NCI-H345 treated with DMSO at 0.1 percent for 48 hours (cell line): ENCODE measurements around the gene CRAMP1.
"Not testable (repeated sequence)": the region's sequence is repeated elsewhere in the genome, so short reads cannot be mapped to it uniquely, and the experiment has no call there.

Source experiments
- DNase-seq: peaks from one replicate; lab custom pipeline; 2025; ENCODE audit not compliant: unreplicated experiment; lab: John Stamatoyannopoulos, UW

The CRAMP1 gene

GRCh38 chr16:1677942-1678499 is 65.9 kb downstream of the CRAMP1 start, which contains the start of gene JPT2:
JPT2 (plus strand) TSS chr16:1678279; CDS start chr16:1678313, 34 bp downstream.
- peak; percentile 80 for DNase-seq

DNA sequence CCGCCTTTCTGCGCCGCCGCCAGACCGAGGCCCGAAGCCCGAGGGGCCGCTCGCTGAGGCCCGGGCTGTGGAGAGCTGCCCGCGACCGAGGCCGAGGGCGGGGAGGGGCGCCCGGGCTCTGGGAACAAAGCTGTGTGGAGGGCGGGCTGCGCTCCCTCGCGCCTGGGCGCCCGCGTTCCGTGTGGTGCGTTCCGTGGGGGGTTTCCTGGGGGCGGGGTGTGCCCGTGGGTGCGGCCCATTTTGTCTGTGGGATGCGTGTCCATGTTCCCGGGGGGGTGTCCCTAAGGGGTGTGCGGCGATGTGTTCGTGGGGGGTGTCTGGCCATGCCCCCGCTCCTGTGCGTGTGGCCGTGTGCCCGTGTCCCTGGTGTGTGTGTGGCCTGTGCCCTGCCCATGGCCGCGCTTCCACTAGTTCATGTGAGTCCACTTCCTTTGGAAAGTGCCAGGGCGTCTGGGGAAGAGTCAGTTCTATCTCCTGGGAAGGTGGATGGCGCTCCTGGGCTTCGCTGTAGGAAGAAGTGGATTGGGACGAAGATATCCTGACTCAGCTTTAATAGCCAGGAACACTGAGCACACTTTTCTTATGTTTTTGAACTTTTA is 66.4 kb downstream of the CRAMP1 start:
- no peak for DNase-seq

DNA sequence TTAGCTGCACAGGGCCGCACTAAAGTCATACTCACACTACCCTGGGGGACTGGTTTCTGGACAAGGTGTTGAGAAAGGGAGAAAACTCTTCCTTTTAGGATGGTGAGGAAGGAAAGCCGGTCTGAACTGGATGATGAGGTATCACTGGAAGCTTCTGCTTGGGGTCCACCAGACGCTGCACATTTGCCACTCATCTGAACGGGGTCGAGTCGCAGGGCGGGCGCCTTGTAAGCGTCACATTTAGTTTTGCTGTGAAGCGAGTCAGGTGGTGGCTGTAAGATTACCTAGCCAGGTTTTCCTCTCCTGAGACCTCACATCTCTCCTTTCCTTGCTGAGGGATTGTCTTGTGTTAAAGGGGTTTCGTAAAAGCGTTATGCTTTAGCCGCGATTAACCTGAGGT is 68.2 kb downstream of the CRAMP1 start:
- DNase-seq = no peak

DNA sequence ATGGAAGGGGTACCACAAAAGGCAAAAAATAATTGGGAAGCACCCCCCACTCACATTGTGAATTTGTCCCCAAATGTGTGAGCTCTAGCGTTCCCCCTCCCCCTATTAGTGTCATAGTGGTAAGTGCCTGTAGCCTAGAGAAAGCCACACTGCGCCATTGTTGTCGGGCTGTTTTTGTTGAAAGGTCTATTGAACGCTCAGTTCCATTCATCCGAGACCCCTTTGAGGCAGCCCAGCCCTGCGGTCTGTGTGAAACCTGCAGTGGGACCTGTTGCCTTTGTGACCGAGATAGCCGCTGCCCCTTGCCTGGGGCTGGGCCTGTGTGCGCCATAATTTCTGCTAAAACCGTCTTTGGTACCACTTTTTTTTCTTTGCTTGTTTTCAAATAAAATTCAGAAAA is 68.9 kb downstream of the CRAMP1 start:
- DNase-seq = no peak

GRCh38 chr16:1687427-1688316 is 75.5 kb downstream of the CRAMP1 start:
- DNase-seq = no peak

DNA sequence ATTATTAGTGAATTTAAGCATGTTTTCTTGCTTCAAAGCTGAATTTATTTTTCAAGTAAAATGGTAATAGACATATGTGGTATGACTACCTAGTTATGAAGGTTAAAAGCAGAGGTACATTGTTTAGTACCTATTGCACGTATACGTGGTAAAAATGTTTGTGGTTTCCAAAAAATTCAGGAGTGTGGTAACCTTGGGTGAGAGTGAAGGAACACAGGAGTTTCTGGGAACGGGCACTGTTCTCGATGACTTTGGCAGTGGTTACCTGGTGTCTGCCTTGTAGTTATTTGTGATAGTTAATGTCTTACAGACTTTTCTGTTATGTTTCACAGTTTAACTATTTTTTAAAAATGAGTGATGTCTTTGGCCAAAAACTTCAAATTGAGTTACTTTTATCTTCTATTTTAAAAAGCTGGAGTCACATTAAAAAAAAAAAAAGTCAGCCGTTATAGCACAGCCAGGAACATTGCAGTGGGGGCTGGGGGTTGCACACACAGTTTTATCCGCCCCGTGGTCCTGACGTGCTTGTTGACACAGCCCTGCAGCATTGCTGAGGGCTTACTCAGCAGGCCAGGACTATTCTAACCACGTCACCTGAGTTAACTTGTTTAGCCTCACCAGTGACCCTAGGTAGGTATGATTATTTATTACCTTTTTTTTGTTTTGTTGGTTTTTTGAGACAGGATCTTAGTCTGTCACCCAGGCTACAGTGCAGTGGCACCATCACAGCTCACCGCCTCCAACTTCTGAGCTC is 76.8 kb downstream of the CRAMP1 start:
- no peak for DNase-seq

DNA sequence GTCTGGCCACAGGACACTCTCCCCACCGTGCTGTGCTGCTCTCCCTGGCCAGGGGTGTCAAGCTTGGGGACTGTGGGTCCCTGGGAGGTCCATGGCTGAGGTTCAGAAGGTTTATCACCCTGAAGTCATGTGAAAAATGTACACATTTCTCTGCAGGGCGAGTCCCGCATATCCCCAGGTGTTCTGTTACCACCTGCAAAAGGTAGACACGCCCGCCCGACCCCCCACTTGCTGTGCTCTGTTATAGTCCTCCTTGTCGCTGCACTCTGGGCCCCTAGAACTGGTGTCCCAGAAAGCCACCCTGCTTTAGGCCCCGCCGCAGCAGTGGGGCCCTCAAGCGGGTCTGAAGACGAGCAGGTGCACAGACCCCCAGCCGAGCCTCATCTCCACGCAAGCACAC is 77.7 kb downstream of the CRAMP1 start:
- DNase-seq = no peak

DNA sequence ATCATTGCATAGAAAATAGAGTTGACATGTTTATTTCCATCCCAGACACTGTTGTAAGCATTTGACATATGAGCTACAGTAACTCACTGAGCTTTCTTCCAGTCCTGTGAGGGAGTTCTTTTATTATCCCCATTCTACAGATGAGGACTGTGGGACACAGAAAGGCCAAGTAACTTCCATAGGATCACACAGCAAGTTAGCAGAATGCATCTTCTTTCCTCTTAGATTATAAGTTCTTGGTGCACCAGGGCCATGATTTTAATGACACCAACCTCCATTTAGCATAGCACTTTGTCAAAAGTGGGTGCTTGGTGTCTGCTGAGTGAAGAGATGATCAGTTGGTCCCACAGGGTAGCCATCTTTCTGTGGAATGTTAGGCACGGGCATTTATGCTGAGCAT is 78.7 kb downstream of the CRAMP1 start:
- DNase-seq = no peak

GRCh38 chr16:1691276-1691675 is 79.1 kb downstream of the CRAMP1 start:
- DNase-seq = no peak

DNA sequence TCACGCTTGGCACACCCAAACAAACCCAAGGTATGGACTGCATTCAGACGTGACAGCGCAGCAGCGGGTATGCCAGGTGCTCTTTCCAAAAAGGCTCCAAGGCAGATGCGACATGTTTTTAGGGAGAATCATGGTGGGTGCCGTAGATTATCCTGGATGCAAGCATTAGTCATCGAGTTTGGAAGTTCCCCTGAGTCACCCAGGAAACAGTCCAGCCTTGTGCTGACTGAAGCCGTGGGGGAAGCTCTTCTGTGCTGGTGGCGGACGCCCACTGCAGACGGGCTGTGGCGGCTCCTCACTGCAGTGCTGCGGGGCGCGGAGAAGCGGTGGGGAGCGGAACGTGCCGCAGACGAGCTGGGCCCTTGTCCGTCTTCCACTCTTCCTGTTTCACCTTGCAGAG is 79.8 kb downstream of the CRAMP1 start:
- DNase-seq = no peak

- DNase-seq = no peak
These were observed 84.7 kb downstream of the CRAMP1 start for GRCh38 chr16:1696863-1697262.

GRCh38 chr16:1698680-1699079 is 86.5 kb downstream of the CRAMP1 start:
- no peak for DNase-seq

GRCh38 chr16:1700246-1700645 is 88.1 kb downstream of the CRAMP1 start:
- no peak for DNase-seq

GRCh38 chr16:1701216-1701878 is 89.2 kb downstream of the CRAMP1 start:
- no peak for DNase-seq

GRCh38 chr16:1705324-1705687 is 93.1 kb downstream of the CRAMP1 start:
- DNase-seq = not testable (repeated sequence)

- DNase-seq = peak; percentile 83
These were observed 93.7 kb downstream of the CRAMP1 start, which contains the start of gene MAPK8IP3 for GRCh38 chr16:1705688-1706385. MAPK8IP3 (plus strand) TSS chr16:1706195; CDS start chr16:1706340, 145 bp downstream.

DNA sequence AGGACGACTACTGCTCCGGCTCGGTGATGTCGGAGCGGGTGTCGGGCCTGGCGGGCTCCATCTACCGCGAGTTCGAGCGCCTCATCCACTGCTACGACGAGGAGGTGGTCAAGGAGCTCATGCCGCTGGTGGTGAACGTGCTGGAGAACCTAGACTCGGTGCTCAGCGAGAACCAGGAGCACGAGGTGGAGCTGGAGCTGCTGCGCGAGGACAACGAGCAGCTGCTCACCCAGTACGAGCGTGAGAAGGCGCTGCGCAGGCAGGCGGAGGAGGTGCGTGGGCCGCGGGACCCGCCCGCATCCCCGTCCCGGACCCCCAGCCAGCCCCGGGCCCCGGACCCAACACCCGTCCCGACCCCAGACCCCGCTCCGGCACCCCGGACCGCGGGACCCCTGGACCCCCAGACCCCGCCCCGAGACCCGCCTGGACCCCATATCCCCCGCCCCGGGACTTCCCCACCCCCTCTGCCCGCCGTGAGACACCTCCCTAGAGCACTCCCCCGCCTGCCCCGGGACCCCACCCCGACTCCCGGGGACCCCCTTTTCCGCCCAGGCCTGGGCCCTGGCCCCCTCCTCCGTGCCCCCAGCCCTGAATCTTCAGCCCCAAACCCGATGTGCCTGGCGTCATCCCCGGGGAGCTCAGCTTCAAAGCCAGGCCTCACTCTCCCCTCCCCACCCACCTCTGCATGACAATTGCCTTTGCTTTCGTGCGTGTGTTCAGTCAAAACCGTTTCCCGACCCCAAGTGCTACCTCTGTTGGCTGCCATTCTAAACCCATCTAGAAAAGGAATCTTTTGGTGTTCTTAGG is 94.4 kb downstream of the CRAMP1 start:
- DNase-seq = no peak

GRCh38 chr16:1707193-1707790 is 95.1 kb downstream of the CRAMP1 start:
- DNase-seq = no peak
